Panc1 (cell line): ENCODE results near the gene VPS26A. TPM values are rescaled to one million over a fixed set of nuclear protein-coding genes. Genes with fewer than 3 reads are reported as not detected.

Experiments used
- ATAC-seq: fragments of 200-7000 bp; cut with Tn5 transposase; 2 replicates; pipeline ENCODE4 v1.9.1; 2020; ENCODE audit warnings: mild to moderate bottlenecking, moderate library complexity
- BruUV-seq: library from RNA; stranded (reverse); fragments of 400-500 nt; replicated peaks from 2 replicates; lab custom pipeline; 2021; lab: Mats Ljungman, UMichigan
- CTCF ChIA-PET: fragments of 300-600 bp; sonication (Branson Sonifier 250); formaldehyde crosslinking; loops from one replicate; lab custom pipeline; 2022; ENCODE audit warnings: antibody characterized with exemption; lab: Charles Lee
- POLR2A ChIA-PET: fragments of 300-600 bp; sonication (Branson Sonifier 250); formaldehyde crosslinking; loops from one replicate; lab custom pipeline; 2022; ENCODE audit warnings: antibody characterized with exemption; lab: Charles Lee
- DNase-seq: peaks from one replicate; pipeline ENCODE4 v3.0.0-alpha.2; 2010; ENCODE audit warnings: low read depth, low spot score
- H3K27ac ChIP-seq: 2 replicates; pipeline ENCODE4 v1.5.1; 2011; ENCODE audit warnings: mild to moderate bottlenecking, low read length, inconsistent platforms
- H3K27me3 ChIP-seq: fragments of 200-500 bp; sonication (Bioruptor generic); 2 replicates; pipeline ENCODE4 v1.6.0; 2014; ENCODE audit warnings: low read length, inconsistent platforms; ENCODE audit not compliant: control insufficient read depth, insufficient read depth
- H3K36me3 ChIP-seq: fragments of 200-500 bp; sonication (Bioruptor generic); 2 replicates; pipeline ENCODE4 v1.5.1; 2014; ENCODE audit warnings: inconsistent platforms, mild to moderate bottlenecking, low read length, moderate library complexity; ENCODE audit not compliant: control insufficient read depth, insufficient read depth
- H3K4me1 ChIP-seq: 2 replicates; pipeline ENCODE4 v1.5.1; 2011; ENCODE audit warnings: inconsistent platforms, mild to moderate bottlenecking, low read length, moderate library complexity; ENCODE audit not compliant: control insufficient read depth, insufficient read depth
- H3K4me3 ChIP-seq, 2 experiments: 2 replicates each; pipeline ENCODE4 v1.5.1; 2011 to 2012; ENCODE audit warnings: low read depth in 2 of 2, low read length in 2 of 2, mild to moderate bottlenecking in 2 of 2, inconsistent platforms in 1 of 2, moderate library complexity in 1 of 2
- H3K9me3 ChIP-seq: fragments of 200-500 bp; sonication (Bioruptor generic); 2 replicates; pipeline ENCODE4 v1.5.1; 2014; ENCODE audit warnings: low read depth, mild to moderate bottlenecking, inconsistent platforms, low read length, moderate library complexity; ENCODE audit not compliant: control insufficient read depth, insufficient read depth
- POLR2AphosphoS5 ChIP-seq: IDR thresholded peaks from 2 replicates; pipeline ENCODE4 v1.6.1; 2012; ENCODE audit warnings: mild to moderate bottlenecking, low read depth, low read length, moderate library complexity
- SIN3A ChIP-seq: IDR thresholded peaks from 2 replicates; pipeline ENCODE4 v1.6.1; 2012; ENCODE audit warnings: low read depth, mild to moderate bottlenecking, low read length, moderate library complexity, borderline replicate concordance; ENCODE audit not compliant: insufficient read depth
- TCF7L2 ChIP-seq: IDR thresholded peaks from 2 replicates; pipeline ENCODE4 v1.6.1; 2011; ENCODE audit warnings: mild to moderate bottlenecking, low read depth, low read length, inconsistent platforms
- in situ Hi-C: cut with HindIII; loops from 2 replicates; pipeline ENCODE4 v1.10.0; 2016; ENCODE audit warnings: low sequenced_read_pairs, low pct_unique_long_range_greater_than_20kb
- intact Hi-C: fragments of 100-400 bp; cut with micrococcal nuclease; formaldehyde crosslinking; loops from one replicate; pipeline ENCODE4 v1.10.0; 2022; ENCODE audit not compliant: unreplicated experiment
- total RNA-seq: library from RNA; stranded (reverse); gene quantifications from one replicate; pipeline ENCODE4 v1.2.1, GENCODE V29; 2021; ENCODE audit not compliant: unreplicated experiment
- TF ChIP-seq, protein P1 (sequence below): fragments of 450-650 bp; IDR thresholded peaks from 2 replicates; pipeline ENCODE4 v1.5.1; 2017; ENCODE audit warnings: mild to moderate bottlenecking
- TF ChIP-seq, protein P2 (sequence below), 2 experiments: IDR thresholded peaks; 2 replicates each; pipeline ENCODE4 v1.6.1; 2011 to 2012; ENCODE audit warnings: low read depth in 2 of 2, control low read depth in 1 of 2, low read length in 1 of 2, mild to moderate bottlenecking in 1 of 2, moderate library complexity in 1 of 2; ENCODE audit not compliant: insufficient read depth in 1 of 2

The VPS26A gene
- total RNA-seq, 1 experiment from 2014 or later = 88.9 TPM

DNA sequence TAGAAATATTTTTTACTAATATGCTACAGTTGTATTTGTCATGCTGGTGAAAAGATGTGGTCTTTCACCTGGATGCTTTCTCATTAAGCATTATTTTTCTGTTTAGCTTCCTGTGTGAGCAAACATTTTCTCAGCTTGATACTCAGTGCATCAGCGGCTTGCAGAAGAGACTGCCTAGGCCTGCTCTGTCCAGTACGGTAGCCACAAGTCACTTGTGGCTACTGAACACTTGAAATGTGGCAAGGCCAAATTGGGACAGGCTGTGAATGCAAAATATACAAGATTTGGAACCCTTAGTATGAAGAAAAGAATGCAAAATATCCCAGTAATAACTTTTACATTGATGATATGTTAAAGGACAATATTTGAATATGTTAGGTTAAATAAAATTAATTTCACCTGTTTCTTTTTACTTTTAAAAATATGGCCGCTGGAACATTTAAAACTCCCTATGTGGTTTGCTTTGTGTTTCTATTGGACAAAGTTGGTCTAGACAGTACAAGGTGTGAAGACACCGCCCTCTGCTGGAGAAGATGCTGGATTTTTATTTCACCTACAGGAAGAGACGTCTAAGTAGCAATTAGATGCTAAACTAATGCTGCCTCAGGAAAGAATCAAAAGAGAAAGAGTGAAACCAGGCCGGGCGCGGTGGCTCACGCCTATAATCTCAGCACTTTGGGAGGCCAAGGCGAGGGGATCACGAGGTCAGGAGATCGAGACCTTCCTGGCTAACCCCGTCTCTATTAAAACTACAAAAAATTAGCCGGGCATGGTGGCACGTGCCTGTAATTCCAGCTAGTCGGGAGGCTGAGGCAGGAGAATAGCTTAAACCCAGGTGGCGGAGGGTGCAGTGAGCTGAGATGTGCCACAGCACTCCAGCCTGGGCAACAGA, 30.8 kb upstream of the VPS26A start:
- ChIA-PET POLR2A (interaction anchor here (0.6 kb wide), 1 partner anchor 375 kb away, joined by 5 read pairs; no protein-coding TSS in a partner anchor), CTCF (interaction anchor here (0.5 to 2.3 kb wide), 4 partner anchors 25 to 105 kb away, joined by 3 to 16 read pairs (median 3); no protein-coding TSS in a partner anchor)
- no TSS peak for BruUV-seq
- Histone ChIP-seq H3K27ac (no peak overlapping the region), H3K4me3 (peak overlapping the region in 1 of 2 experiments; percentile 28; a peak in 1 of 4 replicates), H3K4me1 (no peaks in the 10 kb centered on the region; the same call in 1 of the 2 replicates), H3K9me3 (no peaks in the 10 kb centered on the region), H3K36me3 (no peaks in the 10 kb centered on the region), H3K27me3 (no peaks in the 10 kb centered on the region)
- DNase-seq (peak; percentile 82), ATAC-seq (peak; percentile 93)
- intact Hi-C loops = loop anchor here (2.0 kb wide), 1 partner anchor 88 kb away; no protein-coding TSS in a partner anchor
- no peak for TF ChIP-seq SIN3A
- TF ChIP-seq, protein P1, sequence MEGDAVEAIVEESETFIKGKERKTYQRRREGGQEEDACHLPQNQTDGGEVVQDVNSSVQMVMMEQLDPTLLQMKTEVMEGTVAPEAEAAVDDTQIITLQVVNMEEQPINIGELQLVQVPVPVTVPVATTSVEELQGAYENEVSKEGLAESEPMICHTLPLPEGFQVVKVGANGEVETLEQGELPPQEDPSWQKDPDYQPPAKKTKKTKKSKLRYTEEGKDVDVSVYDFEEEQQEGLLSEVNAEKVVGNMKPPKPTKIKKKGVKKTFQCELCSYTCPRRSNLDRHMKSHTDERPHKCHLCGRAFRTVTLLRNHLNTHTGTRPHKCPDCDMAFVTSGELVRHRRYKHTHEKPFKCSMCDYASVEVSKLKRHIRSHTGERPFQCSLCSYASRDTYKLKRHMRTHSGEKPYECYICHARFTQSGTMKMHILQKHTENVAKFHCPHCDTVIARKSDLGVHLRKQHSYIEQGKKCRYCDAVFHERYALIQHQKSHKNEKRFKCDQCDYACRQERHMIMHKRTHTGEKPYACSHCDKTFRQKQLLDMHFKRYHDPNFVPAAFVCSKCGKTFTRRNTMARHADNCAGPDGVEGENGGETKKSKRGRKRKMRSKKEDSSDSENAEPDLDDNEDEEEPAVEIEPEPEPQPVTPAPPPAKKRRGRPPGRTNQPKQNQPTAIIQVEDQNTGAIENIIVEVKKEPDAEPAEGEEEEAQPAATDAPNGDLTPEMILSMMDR = peak; percentile 87
- in situ Hi-C loops = no loop called here

DNA sequence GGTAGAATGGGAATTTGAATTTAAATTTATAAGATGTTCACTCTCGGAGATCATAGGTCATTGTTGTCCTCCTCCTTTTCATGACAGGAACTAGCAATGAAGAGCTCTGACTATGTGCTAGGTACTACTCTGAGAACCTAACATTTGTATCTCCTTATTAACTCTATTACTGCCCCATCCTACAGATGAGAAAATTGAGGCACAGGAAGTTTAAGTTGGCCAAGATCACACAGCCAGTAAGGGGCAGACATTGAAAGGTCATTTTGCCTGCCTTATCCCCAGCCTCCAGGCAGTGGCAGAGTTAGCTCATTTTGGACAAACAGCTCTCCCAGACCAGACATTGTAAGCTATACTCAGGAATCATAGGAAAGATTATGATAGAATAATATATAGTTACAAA, 30.0 kb upstream of the VPS26A start:
- no peak overlapping the region for H3K27ac ChIP-seq
- DNase-seq = no peak
- intact Hi-C loops = loop anchor here (2.0 kb wide), 1 partner anchor 89 kb away; no protein-coding TSS in a partner anchor
- no peaks in the 10 kb centered on the region for H3K36me3 ChIP-seq
- CTCF ChIA-PET = interaction anchor here (0.5 to 2.3 kb wide), 6 partner anchors 25 to 425 kb away, joined by 3 to 16 read pairs (median 3); no protein-coding TSS in a partner anchor
- H3K27me3 ChIP-seq = no peaks in the 10 kb centered on the region
- H3K4me1 ChIP-seq = no peaks in the 10 kb centered on the region
- no TSS peak for BruUV-seq
- TF ChIP-seq, protein P1 = no peak
- no peak for TF ChIP-seq POLR2AphosphoS5
- TF ChIP-seq, protein P2, sequence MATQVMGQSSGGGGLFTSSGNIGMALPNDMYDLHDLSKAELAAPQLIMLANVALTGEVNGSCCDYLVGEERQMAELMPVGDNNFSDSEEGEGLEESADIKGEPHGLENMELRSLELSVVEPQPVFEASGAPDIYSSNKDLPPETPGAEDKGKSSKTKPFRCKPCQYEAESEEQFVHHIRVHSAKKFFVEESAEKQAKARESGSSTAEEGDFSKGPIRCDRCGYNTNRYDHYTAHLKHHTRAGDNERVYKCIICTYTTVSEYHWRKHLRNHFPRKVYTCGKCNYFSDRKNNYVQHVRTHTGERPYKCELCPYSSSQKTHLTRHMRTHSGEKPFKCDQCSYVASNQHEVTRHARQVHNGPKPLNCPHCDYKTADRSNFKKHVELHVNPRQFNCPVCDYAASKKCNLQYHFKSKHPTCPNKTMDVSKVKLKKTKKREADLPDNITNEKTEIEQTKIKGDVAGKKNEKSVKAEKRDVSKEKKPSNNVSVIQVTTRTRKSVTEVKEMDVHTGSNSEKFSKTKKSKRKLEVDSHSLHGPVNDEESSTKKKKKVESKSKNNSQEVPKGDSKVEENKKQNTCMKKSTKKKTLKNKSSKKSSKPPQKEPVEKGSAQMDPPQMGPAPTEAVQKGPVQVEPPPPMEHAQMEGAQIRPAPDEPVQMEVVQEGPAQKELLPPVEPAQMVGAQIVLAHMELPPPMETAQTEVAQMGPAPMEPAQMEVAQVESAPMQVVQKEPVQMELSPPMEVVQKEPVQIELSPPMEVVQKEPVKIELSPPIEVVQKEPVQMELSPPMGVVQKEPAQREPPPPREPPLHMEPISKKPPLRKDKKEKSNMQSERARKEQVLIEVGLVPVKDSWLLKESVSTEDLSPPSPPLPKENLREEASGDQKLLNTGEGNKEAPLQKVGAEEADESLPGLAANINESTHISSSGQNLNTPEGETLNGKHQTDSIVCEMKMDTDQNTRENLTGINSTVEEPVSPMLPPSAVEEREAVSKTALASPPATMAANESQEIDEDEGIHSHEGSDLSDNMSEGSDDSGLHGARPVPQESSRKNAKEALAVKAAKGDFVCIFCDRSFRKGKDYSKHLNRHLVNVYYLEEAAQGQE (IDR thresholded peaks at IDR 0.05; ENCODE audit: insufficient read depth in 1 of 2, low read depth in 2 of 2, low read length in 1 of 2) = no peak
- TF ChIP-seq TCF7L2 = no peak
- no peak for TF ChIP-seq SIN3A
- POLR2A ChIA-PET = no interaction called here
- in situ Hi-C loops = no loop called here
- 0 out of 4 replicates have a peak overlapping the region, but pooled peaks of 1 of the 2 experiments have one; percentile 28 for H3K4me3 ChIP-seq
- peak; percentile 56; the same call in 1 of the 2 replicates for ATAC-seq
- no peaks in the 10 kb centered on the region for H3K9me3 ChIP-seq
